ENCODE results near the gene WNK1.

DNA sequence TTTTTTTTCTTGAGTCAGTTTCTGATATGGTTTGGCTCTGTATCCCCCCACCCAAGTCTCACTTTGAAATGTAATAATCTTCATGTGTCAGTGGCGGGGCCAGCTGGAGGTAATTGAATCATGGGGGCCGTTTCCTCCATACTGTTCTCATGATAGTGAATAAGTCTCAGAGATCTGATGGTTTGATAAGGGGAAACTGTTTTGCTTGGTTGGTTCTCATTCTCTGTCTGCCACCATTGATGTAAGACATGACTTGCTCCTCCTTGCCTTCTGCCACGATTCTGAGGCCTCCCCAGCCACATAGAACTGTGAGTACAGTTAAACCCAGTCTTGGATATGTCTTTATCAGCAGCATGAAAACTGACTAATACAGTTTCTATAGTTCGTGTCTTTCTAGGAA is 42.9 kb downstream of the WNK1 start:
- TF ChIP-seq, protein P1, sequence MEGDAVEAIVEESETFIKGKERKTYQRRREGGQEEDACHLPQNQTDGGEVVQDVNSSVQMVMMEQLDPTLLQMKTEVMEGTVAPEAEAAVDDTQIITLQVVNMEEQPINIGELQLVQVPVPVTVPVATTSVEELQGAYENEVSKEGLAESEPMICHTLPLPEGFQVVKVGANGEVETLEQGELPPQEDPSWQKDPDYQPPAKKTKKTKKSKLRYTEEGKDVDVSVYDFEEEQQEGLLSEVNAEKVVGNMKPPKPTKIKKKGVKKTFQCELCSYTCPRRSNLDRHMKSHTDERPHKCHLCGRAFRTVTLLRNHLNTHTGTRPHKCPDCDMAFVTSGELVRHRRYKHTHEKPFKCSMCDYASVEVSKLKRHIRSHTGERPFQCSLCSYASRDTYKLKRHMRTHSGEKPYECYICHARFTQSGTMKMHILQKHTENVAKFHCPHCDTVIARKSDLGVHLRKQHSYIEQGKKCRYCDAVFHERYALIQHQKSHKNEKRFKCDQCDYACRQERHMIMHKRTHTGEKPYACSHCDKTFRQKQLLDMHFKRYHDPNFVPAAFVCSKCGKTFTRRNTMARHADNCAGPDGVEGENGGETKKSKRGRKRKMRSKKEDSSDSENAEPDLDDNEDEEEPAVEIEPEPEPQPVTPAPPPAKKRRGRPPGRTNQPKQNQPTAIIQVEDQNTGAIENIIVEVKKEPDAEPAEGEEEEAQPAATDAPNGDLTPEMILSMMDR (IDR thresholded peaks at IDR 0.05; ENCODE audit: poor library complexity, severe bottlenecking) = no peak
- no peak for TF ChIP-seq EP300 (conservative IDR thresholded peaks at IDR 0.05; ENCODE audit: poor library complexity, severe bottlenecking)
- TF ChIP-seq, protein P2, sequence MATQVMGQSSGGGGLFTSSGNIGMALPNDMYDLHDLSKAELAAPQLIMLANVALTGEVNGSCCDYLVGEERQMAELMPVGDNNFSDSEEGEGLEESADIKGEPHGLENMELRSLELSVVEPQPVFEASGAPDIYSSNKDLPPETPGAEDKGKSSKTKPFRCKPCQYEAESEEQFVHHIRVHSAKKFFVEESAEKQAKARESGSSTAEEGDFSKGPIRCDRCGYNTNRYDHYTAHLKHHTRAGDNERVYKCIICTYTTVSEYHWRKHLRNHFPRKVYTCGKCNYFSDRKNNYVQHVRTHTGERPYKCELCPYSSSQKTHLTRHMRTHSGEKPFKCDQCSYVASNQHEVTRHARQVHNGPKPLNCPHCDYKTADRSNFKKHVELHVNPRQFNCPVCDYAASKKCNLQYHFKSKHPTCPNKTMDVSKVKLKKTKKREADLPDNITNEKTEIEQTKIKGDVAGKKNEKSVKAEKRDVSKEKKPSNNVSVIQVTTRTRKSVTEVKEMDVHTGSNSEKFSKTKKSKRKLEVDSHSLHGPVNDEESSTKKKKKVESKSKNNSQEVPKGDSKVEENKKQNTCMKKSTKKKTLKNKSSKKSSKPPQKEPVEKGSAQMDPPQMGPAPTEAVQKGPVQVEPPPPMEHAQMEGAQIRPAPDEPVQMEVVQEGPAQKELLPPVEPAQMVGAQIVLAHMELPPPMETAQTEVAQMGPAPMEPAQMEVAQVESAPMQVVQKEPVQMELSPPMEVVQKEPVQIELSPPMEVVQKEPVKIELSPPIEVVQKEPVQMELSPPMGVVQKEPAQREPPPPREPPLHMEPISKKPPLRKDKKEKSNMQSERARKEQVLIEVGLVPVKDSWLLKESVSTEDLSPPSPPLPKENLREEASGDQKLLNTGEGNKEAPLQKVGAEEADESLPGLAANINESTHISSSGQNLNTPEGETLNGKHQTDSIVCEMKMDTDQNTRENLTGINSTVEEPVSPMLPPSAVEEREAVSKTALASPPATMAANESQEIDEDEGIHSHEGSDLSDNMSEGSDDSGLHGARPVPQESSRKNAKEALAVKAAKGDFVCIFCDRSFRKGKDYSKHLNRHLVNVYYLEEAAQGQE (IDR thresholded peaks at IDR 0.05; ENCODE audit: borderline replicate concordance) = no peak
